B cell (primary cell): ENCODE measurements around the gene PTEN. TPM values are rescaled to one million over a fixed set of nuclear protein-coding genes. Genes with fewer than 3 reads are reported as not detected.
A peak's percentile ranks its signal among the peaks of the same experiment; 100 is the strongest.

Source experiments
- ATAC-seq: fragments of 200-7000 bp; cut with Tn5 transposase; one replicate; pipeline ENCODE4 v1.10.0; 2021; ENCODE audit warnings: low read depth, mild to moderate bottlenecking, moderate number of reproducible peaks, moderate library complexity
- CTCF ChIA-PET: fragments of 350-600 bp; sonication (Branson Sonifier 250); formaldehyde crosslinking; loops from one replicate; lab custom pipeline; 2021; ENCODE audit warnings: antibody characterized with exemption, inconsistent platforms; lab: Charles Lee
- POLR2A ChIA-PET: fragments of 350-600 bp; sonication (Branson Sonifier 250); formaldehyde crosslinking; loops from one replicate; lab custom pipeline; 2021; ENCODE audit warnings: antibody characterized with exemption; lab: Charles Lee
- DNase-seq: peaks from one replicate; pipeline ENCODE4 v3.0.0; 2013
- H2AFZ ChIP-seq: 2 replicates; pipeline ENCODE4 v1.6.1; 2012; ENCODE audit warnings: mild to moderate bottlenecking, low read depth, low read length; ENCODE audit not compliant: insufficient read depth, poor library complexity, severe bottlenecking
- H3K27ac ChIP-seq, 2 donors: 1 replicate in 1 of 2; 2 replicates in 1 of 2; pipeline ENCODE4 v1.5.1; 2012 to 2013; ENCODE audit warnings: low read length in 2 of 2, mild to moderate bottlenecking in 2 of 2, moderate library complexity in 1 of 2
- H3K27me3 ChIP-seq, 4 experiments: fragments of 200-600 bp in 1 of 4; sonication (generic) in 1 of 4; replicated peaks in 1 of 4; 1 replicate in 2 of 4; 2 replicates in 2 of 4; pipeline versions ENCODE4 v1.6.1 to v1.7.0; 2013 to 2016; ENCODE audit warnings: low read length in 3 of 4, mild to moderate bottlenecking in 2 of 4, mixed read lengths in 1 of 4, moderate library complexity in 1 of 4; ENCODE audit not compliant: insufficient read depth in 4 of 4, control insufficient read depth in 3 of 4; ENCODE audit errors: control extremely low read depth in 1 of 4
- H3K36me3 ChIP-seq, 2 experiments: replicated peaks in 1 of 2; 1 replicate in 1 of 2; 2 replicates in 1 of 2; pipeline versions ENCODE4 v1.6.1 to v1.7.1; 2013; ENCODE audit warnings: low read length in 1 of 2; ENCODE audit not compliant: insufficient read depth in 2 of 2, control insufficient read depth in 1 of 2; ENCODE audit errors: control extremely low read depth in 1 of 2, extremely low read depth in 1 of 2
- H3K4me1 ChIP-seq, 2 donors: fragments of 200-600 bp in 1 of 2; sonication (generic) in 1 of 2; 1 replicate in 1 of 2; 2 replicates in 1 of 2; pipeline versions ENCODE4 v1.5.1 to v1.6.1; 2013 to 2017; ENCODE audit warnings: low read length in 2 of 2; ENCODE audit not compliant: control insufficient read depth in 2 of 2, insufficient read depth in 2 of 2
- H3K4me2 ChIP-seq: replicated peaks from 2 replicates; pipeline ENCODE3; 2012; ENCODE audit warnings: mild to moderate bottlenecking, low read depth, low read length; ENCODE audit not compliant: poor library complexity, severe bottlenecking
- H3K4me3 ChIP-seq, 5 experiments: fragments of 200-600 bp in 1 of 5; sonication (generic) in 1 of 5; 1 replicate in 3 of 5; 2 replicates in 2 of 5; pipeline versions ENCODE4 v1.5.1 to v1.7.0; 2011 to 2016; ENCODE audit warnings: low read length in 4 of 5, mild to moderate bottlenecking in 4 of 5, low read depth in 2 of 5, control low read depth in 1 of 5, moderate library complexity in 1 of 5; ENCODE audit not compliant: insufficient read depth in 1 of 5; ENCODE audit errors: control extremely low read depth in 1 of 5, extremely low read depth in 1 of 5
- H3K79me2 ChIP-seq: fragments of 200-600 bp; sonication (generic); one replicate; pipeline ENCODE4 v1.6.0; 2016; ENCODE audit warnings: low read length; ENCODE audit not compliant: control insufficient read depth, insufficient read depth
- H3K9ac ChIP-seq: fragments of 200-600 bp; sonication (generic); 2 replicates; pipeline ENCODE4 v1.6.1; 2017; ENCODE audit warnings: mild to moderate bottlenecking, low read length, moderate library complexity
- H3K9me3 ChIP-seq, 3 donors: one replicate each; pipeline versions ENCODE4 v1.6.1 to v1.7.1; 2013; ENCODE audit warnings: low read length in 2 of 3; ENCODE audit not compliant: control insufficient read depth in 2 of 3, insufficient read depth in 1 of 3; ENCODE audit errors: control extremely low read depth in 1 of 3
- H4K20me1 ChIP-seq: 2 replicates; pipeline ENCODE4 v1.6.0; 2012; ENCODE audit warnings: mild to moderate bottlenecking, low read length; ENCODE audit not compliant: insufficient read depth, control insufficient read depth, poor library complexity, severe bottlenecking
- H3K27ac Mint-ChIP-seq: one replicate; pipeline ENCODE4 v1.8.0; 2021; ENCODE audit warnings: mixed read lengths
- H3K27me3 Mint-ChIP-seq: one replicate; pipeline ENCODE4 v1.8.0; 2021; ENCODE audit warnings: mixed read lengths
- H3K4me1 Mint-ChIP-seq: one replicate; pipeline ENCODE4 v1.8.0; 2021; ENCODE audit warnings: mixed read lengths
- H3K4me3 Mint-ChIP-seq: one replicate; pipeline ENCODE4 v1.8.0; 2021; ENCODE audit warnings: mixed read lengths
- H3K9me3 Mint-ChIP-seq: one replicate; pipeline ENCODE4 v1.8.0; 2022; ENCODE audit warnings: mixed read lengths; ENCODE audit not compliant: insufficient read depth
- EZH2 ChIP-seq: IDR thresholded peaks from 2 replicates; pipeline ENCODE4 v1.6.1; 2012; ENCODE audit warnings: borderline replicate concordance, low read depth, mild to moderate bottlenecking, moderate library complexity, low read length; ENCODE audit not compliant: insufficient read depth, poor library complexity, severe bottlenecking
- WGBS: methylation state at CpG from one replicate; pipeline ENCODE4 v1.1.5; 2013; ENCODE audit warnings: missing lambda C conversion rate; ENCODE audit not compliant: insufficient coverage; 5-methylcytosine and 5-hydroxymethylcytosine counted together
- intact Hi-C: fragments of 100-400 bp; cut with micrococcal nuclease; formaldehyde crosslinking; loops from one replicate; pipeline ENCODE4 v1.10.0; 2022
- polyA plus RNA-seq: library from polyadenylated mRNA; depleted of rRNA; stranded (reverse); fragments of >200 nt; gene quantifications from 2 replicates; pipeline ENCODE4 v1.2.3, GENCODE V29; 2012
- total RNA-seq, 2 donors: library from RNA; stranded (reverse); fragments of 120-200 nt in 1 of 2; gene quantifications; 1 replicate in 1 of 2; 2 replicates in 1 of 2; pipeline versions ENCODE4 v1.2.3 to v1.2.4, GENCODE V29; 2013 to 2022
- TF ChIP-seq, protein P1 (sequence below): fragments of 200-600 bp; IDR thresholded peaks from one replicate; pipeline ENCODE4 v1.8.0; 2022; ENCODE audit warnings: antibody characterized with exemption, mild to moderate bottlenecking

Gene PTEN
- total and polyA plus RNA-seq, 2 donors (not counting 1 experiment from before 2014, with no cell fraction given) = 15.2 to 114 TPM

DNA sequence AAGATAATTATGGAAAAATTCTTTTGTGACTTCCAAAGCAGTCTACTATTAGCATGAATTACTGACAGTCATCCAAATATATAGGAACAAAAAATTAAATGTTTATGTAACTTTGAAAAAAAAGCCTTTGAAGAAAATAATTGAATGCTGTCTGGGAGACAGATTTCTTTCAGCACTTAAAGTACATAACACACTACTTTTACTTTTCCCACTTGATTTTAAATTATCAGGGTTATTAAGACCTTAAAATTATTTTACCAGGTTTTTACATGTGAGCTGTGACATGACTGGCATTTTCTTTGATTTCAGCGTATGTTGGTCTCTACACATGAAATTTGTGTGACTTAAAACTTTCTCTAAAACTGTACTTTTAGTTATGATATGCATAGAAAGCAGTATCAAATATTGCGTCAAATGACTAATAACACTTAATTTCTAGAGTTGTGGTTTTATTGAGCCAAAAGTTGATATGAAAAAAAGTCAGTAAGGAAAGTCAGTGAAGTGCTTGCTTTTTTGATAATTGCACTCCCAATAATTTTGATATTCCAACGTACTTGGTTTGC lies 3.1 kb downstream of the PTEN start:
- no peak for ATAC-seq

DNA sequence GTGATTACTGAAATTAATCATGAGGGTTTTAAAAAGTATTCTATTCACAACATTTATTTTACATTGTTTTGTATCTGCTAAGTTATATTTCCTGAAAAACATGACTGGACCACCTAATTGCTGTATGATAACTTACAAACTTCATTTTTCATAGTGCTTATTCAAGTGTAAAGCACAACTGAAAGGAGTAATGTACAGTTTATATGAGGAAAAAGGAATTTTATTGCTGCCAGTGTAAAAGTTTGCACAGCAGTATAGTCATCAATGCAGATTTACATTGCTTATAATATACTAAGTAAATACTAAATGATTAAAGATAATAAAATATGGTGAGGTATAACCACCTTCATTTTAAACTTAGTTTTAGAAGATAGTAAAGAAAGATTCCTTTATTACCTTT lies 4.0 kb downstream of the PTEN start:
- Histone ChIP-seq H3K4me3 (peak overlapping the region in 3 of 5 experiments; percentile 89 to 99 (median 99)), H3K4me2 (peak overlapping the region; percentile 85), H3K27ac (peak overlapping the region in 1 of 2 donors; percentile 84), H3K27me3 (no peaks in the 10 kb centered on the region), H3K4me1 (peaks cover 8 to 33% of the 10 kb centered on the region in 2 donors), H3K9ac (peak overlapping the region; percentile 72), H3K9me3 (no peaks in the 10 kb centered on the region), H4K20me1 (peaks cover 1% of the 10 kb centered on the region), H2AFZ (no peak overlapping the region), H3K79me2 (peaks cover 85% of the 10 kb centered on the region), H3K36me3 (no peaks in the 10 kb centered on the region)
- ChIA-PET CTCF (no interaction called here), POLR2A (no interaction called here)
- TF ChIP-seq, protein P1, sequence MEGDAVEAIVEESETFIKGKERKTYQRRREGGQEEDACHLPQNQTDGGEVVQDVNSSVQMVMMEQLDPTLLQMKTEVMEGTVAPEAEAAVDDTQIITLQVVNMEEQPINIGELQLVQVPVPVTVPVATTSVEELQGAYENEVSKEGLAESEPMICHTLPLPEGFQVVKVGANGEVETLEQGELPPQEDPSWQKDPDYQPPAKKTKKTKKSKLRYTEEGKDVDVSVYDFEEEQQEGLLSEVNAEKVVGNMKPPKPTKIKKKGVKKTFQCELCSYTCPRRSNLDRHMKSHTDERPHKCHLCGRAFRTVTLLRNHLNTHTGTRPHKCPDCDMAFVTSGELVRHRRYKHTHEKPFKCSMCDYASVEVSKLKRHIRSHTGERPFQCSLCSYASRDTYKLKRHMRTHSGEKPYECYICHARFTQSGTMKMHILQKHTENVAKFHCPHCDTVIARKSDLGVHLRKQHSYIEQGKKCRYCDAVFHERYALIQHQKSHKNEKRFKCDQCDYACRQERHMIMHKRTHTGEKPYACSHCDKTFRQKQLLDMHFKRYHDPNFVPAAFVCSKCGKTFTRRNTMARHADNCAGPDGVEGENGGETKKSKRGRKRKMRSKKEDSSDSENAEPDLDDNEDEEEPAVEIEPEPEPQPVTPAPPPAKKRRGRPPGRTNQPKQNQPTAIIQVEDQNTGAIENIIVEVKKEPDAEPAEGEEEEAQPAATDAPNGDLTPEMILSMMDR = no peak
- no peak for TF ChIP-seq EZH2
- intact Hi-C loops = loop anchor here (5.0 kb wide), 1 partner anchor 40 kb away; no protein-coding TSS in a partner anchor
- no peak for ATAC-seq
- no peaks in the 10 kb centered on the region for H3K27me3 Mint-ChIP-seq
- H3K4me3 Mint-ChIP-seq = peak overlapping the region; percentile 77
- H3K9me3 Mint-ChIP-seq = no peaks in the 10 kb centered on the region
- H3K27ac Mint-ChIP-seq = no peak overlapping the region
- no peak for DNase-seq
- peaks cover 55% of the 10 kb centered on the region for H3K4me1 Mint-ChIP-seq

More for the DNA sequence above, 3.1 kb downstream of the PTEN start:
- H3K4me3 Mint-ChIP-seq = peak overlapping the region; percentile 98
- H3K9ac ChIP-seq = peak overlapping the region; percentile 72
- ChIA-PET POLR2A (no interaction called here), CTCF (interaction anchor here (1.4 to 11.5 kb wide), 3 partner anchors 246 to 686 kb away, joined by 3 to 241 read pairs (median 180); no protein-coding TSS in a partner anchor)
- H3K4me1 ChIP-seq = peaks cover 11 to 35% of the 10 kb centered on the region in 2 donors
- peaks cover 75% of the 10 kb centered on the region for H3K79me2 ChIP-seq
- peak overlapping the region; percentile 87 to 99 (median 99) for H3K4me3 ChIP-seq
- H3K36me3 ChIP-seq = no peaks in the 10 kb centered on the region
- H3K4me2 ChIP-seq = peak overlapping the region; percentile 85
- H3K9me3 ChIP-seq = no peaks in the 10 kb centered on the region
- no peaks in the 10 kb centered on the region for H3K27me3 Mint-ChIP-seq
- no peaks in the 10 kb centered on the region for H3K9me3 Mint-ChIP-seq
- intact Hi-C loops = loop anchor here (5.0 kb wide), 1 partner anchor 41 kb away; no protein-coding TSS in a partner anchor
- peak overlapping the region; percentile 42 for H3K27ac Mint-ChIP-seq
- DNase-seq = no peak
- no peak for TF ChIP-seq EZH2
- TF ChIP-seq, protein P1 = no peak
- H2AFZ ChIP-seq = no peak overlapping the region
- peak overlapping the region in 1 of 2 donors; percentile 84 for H3K27ac ChIP-seq
- no peaks in the 10 kb centered on the region for H4K20me1 ChIP-seq
- H3K27me3 ChIP-seq = no peaks in the 10 kb centered on the region
- H3K4me1 Mint-ChIP-seq = peaks cover 54% of the 10 kb centered on the region
- WGBS = no CpG with 5 or more reads among the region's 3 CpGs
